ENCODE measurements around the gene ERMARD.
"Not testable (repeated sequence)": the region's sequence is repeated elsewhere in the genome, so short reads cannot be mapped to it uniquely, and the experiment has no call there.

ERMARD gene

DNA sequence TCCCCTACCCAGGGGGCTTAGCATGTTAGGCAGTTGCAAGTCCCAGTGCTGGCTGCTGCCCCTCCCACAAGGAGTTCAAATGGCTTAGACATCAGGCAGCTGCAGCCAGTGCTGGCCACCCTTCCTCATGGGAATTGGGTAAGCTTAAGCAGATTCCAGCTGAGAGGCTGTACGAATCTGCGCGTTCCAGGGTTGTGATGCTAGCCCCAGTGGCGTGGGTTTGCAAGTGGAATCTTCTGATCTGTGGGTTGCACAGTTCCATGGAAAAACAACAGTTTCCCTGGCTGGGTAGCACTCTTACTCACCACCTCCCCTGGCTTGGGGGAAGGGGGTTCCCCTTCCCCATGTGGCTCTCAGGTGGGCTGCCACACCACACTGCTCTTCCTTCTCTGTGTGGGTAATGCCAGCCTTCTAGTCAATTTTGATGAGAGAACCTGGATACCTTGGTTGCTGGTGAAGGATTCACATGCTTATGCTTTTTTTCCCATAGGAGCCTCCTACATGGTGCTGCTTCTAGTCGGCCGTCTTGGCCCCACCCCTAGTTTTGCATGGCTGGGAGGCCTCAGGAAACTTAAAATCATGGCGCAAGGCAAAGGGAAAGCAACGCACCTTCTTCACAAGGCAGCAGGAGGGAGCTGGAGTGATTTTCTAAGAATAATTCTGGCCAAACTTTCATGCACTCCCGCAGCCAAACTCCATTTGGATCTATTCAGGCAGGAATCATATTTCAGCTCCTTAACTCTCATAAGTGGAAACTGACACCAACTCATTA lies 13.0 kb upstream of the ERMARD start:
- DNase-seq, result no peak

- no peak for DNase-seq
Measured at GRCh38 chr6:169738976-169739529, 12.4 kb upstream of the ERMARD start.

- no peak for DNase-seq
Measured at GRCh38 chr6:169741344-169741743, 10.1 kb upstream of the ERMARD start.

- DNase-seq, result no peak
Measured at GRCh38 chr6:169745405-169745804, 6.0 kb upstream of the ERMARD start.

DNA sequence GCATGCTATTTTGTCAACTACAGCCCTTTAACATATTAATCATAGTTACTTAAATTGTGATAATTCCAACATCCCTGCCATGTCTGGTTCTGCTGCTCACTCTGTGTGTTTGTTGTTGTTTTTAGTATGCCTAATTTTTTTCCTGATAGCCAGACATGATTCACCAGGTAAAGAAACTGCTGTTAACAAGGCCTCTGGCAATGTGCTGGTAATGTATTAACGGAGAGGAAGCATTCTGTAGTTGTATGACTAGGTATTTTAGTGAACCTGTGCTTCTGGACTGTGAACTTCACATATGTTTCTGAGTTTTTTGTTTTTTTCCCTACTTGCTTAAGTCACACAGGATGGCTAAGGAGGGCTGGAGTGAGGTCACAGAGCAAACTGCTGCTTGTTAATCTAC lies 4.9 kb upstream of the ERMARD start:
- no peak for DNase-seq

DNA sequence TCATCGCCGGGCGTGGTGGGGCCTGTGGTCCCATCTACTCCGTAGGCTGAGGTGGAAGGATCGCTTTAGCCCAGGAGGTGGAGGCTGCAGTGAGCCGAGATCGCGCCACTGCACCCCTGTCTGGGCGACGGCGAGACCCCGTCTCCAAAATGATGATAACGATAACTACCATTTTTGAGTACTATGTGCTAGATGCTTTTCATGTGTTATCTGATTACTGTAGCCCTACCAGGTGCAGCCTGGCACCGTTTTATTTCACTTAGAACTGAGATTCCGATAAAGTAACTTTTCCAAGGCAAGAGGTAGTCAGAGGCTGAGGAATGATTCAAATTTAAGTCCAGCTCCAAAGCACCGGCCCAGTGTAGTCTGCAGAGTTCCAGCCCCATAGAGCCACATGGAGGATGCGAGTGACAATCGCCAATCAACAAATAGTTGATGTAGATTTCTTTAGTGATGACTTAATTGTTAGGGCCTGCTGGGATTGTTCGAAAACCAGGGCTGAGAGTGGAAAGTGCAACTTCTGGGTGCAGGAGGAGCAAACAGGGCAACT lies 727 bp downstream of the ERMARD start:
- DNase-seq, result no peak

GRCh38 chr6:169755162-169755561 lies 3.7 kb downstream of the ERMARD start:
- no peak for DNase-seq

DNA sequence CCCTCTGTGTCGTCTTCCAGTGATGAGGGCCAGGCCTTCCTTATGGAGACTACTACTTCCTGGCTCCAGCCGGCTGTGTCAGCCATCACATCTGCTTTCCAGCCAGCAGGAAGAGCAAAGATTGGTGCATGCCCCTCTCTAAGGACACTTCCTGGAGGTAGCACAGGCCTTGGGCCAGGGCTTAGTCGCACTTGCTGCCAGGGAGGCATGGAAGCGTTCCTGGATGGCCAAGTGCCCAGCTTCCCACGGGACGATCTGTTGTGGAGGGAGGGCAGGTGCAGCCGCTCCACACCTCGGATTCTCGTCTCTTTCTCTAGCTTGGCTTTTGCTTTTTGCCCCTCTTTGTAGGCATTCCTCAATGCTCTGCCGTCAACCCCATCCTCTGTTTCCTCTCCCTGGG lies 11.9 kb downstream of the ERMARD start:
- no peak for DNase-seq

GRCh38 chr6:169763881-169764280 lies 12.5 kb downstream of the ERMARD start:
- DNase-seq, result no peak

GRCh38 chr6:169765789-169766188 lies 14.4 kb downstream of the ERMARD start:
- not testable (repeated sequence) for DNase-seq

- DNase-seq, result no peak
Measured at GRCh38 chr6:169766232-169766631, 14.8 kb downstream of the ERMARD start.

GRCh38 chr6:169766921-169767736 lies 15.7 kb downstream of the ERMARD start:
- DNase-seq, result no peak

DNA sequence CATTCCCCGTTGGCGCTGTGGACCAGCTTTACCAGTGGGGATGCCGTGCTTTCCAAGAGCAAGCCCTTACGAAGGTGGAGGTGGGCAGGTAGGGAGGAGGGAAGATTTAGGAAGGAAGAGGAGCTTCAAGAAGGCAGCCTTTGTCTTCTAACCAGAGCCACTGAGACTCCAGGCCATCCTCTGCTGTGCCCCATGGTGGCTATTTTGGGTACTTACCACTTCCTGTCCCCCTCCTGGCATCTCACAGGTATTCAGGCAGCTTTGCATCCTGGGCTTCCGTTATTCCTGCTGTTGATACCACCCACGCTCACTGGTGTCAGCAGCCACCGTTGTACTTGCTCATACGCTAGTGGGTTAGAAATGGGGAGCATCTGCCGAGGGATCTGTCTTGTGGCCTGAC lies 22.9 kb downstream of the ERMARD start:
- no peak for DNase-seq

DNA sequence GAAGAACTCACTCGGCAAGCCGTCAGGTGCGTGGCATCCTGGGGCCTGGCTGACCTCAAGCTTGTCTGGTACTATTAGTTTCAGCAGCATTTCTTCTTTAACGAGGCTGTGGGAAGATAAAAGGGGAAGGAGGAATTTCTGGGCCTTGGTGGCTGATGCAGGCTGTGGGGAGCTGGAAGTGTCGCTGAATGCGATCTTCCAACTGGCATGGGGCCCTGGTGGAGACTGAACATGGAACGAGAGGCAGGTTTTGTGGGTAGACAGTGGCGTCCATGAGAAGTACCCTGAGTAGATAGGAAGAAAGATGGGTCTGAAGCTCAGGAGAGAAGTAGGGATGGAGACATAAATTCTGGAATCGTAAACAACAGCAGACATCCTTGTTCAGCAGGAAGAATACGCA lies 23.9 kb downstream of the ERMARD start:
- no peak for DNase-seq

- DNase-seq, result no peak
Measured at GRCh38 chr6:169776379-169776778, 25.0 kb downstream of the ERMARD start.

GRCh38 chr6:169777896-169778295 lies 26.5 kb downstream of the ERMARD start:
- no peak for DNase-seq

DNA sequence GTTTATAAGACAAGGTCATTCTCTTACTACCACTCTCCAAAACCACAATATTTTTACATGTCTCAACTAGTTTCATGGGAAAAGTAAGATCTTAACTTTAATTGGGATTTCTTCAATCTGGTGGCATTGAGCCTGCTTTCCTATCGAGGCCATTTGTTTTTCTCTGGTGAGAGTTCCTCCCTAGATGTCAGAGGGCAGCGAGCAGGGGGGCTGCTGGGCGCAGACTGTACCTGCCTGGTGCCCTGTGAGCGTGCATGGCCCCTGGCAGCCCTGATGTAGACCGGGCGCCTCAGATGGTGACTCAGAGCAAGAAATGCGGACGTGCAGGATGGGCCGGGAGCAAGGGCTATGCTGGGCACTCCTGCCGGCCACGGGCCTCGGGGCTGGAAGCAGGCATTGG lies 27.2 kb downstream of the ERMARD start:
- no peak for DNase-seq

DNA sequence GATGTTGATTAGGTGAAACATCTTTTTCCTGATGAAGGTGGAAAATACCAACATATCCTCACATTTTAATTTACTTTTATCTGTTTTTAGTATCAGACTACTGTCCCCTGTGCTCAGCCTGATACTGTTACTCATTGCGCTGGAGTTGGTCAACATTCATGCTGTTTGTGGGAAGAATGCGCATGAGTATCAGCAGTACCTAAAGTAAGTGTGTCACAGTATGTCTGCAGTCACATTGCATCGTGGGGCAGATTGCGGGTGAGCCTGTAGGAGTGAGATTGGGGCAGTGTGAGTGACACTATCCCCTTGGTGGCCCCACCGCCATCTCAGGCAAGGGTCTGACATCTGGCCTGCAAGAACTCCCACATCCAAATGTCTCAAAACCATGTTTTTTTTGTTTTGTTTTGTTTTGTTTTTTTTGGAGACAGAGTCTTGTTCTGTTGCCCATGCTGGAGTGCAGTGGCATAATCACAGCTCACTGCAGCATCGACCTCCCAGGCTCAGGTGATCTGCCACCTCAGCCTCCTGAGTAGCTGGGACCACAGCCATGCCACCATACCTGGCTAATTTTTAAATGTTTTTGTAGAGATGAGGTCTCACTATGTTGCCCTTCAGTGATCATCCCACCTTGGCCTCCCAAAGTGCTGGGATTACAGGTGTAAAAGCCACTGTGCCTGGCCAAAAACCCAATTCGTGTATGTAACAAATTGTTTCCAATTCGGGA lies 27.8 kb downstream of the ERMARD start:
- no peak for DNase-seq

- DNase-seq, result no peak
Measured at GRCh38 chr6:169779896-169780295, 28.5 kb downstream of the ERMARD start.

GRCh38 chr6:169780571-169781091 lies 29.2 kb downstream of the ERMARD start:
- DNase-seq, result no peak

GRCh38 chr6:169782966-169783365 lies 31.5 kb downstream of the ERMARD start:
- no peak for DNase-seq

DNA sequence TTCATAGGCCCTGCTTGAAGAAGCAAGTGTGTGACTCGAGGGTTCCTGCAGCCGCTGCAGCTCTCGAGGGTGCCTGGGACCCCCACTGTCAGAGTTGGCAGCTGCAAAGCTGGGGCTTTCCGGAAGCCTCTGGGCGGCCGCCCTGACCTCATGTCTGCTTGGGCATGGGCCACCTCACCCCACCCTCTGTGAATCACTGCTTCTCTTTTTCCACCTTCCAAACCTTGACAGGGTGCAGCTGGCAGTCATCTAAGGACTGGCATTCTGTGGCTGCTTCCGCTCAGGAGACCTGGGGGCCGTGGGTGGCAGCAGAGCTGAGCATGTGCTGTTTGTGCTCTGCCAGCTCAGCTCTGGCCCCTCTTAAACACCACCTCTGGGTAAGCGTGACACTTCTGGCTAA lies 32.0 kb downstream of the ERMARD start:
- no peak for DNase-seq
